ENCODE measurements around the gene SMYD2. TPM values are rescaled to one million over a fixed set of nuclear protein-coding genes. Genes with fewer than 3 reads are reported as not detected.
"Not testable (repeated sequence)": the region's sequence is repeated elsewhere in the genome, so short reads cannot be mapped to it uniquely, and the experiment has no call there.

Gene SMYD2
- total RNA-seq, 1 experiment from 2014 or later = 38.8 TPM

DNA sequence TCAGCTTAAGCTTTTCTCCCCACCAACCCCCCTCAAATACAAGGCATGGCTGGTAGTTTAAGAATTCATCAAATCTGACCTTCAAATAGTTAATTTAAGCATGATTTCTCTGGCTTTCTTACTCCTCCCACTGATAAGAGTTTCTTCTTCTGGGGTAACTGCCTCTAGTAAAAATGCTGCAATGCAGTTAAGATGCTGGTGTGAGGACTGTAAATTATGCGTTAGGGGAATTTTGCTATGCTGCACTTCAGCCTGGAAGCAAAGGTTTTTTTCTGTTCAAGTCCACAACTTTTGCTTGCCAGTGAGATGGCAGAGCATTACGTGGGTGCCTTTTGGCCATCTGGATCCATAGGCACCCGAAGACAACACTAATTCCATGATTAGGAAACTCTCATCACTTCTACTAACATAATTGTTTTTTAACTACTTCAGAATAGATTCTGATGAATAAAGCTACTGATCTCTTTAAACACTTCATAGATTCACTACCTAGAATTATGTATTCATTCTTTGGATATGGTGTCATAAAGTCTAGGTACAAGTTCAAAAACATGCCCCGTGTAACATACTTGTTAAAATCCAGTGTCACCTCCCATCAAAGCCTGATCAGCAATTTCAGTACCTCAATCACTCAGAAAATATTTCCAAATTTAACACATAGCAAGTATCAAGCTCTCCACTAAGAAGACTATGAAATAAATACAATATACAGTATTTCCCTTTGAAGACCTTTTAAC lies 8.8 kb upstream of the SMYD2 start:
- no peak for DNase-seq (ENCODE audit: low read depth)

DNA sequence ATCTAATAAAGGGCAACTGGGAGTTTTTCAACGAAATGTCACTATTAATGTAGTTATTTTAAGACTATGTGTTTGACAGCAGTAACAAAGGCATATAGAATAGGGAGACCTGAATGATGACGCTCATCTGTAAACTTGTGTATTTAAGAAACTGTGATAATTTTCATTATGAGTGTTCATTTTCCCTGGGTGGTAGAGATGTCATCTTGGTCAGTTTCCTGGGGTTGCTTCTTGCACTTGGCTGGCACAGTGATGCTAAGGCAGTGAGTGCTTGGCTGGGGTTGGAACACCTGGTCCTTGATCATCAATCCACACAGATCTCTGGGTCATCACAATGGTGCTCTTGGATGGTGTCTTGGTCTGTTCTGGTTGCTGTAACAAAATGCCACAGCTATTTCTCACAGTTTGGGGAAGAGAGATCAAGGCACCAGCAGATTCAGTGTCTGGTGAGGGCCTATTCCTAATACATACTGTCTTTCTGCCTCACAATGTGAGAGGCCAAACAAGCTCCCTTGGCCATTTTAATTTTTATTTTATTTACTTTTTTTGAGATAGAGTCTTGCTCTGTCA lies 7.9 kb upstream of the SMYD2 start:
- no peak for DNase-seq (ENCODE audit: low read depth)

DNA sequence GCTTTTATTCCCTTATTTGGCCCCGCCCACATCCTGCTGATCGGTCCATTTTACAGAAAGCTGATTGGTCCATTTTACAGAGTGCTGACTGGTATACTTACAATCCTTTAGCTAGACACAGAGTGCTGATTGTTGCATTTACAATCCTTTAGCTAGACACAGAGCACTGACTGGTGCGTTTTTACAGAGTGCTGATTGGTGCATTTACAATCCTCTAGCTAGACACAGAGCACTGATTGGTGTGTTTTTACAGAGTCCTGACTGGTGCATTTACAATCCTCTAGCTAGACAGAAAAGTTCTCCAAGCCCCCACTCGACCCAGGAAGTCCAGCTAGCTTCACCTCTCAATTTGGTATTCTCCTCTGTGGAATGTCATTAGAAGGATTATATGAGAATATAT lies 5.3 kb upstream of the SMYD2 start:
- DNase-seq (ENCODE audit: low read depth) = not testable (repeated sequence)

DNA sequence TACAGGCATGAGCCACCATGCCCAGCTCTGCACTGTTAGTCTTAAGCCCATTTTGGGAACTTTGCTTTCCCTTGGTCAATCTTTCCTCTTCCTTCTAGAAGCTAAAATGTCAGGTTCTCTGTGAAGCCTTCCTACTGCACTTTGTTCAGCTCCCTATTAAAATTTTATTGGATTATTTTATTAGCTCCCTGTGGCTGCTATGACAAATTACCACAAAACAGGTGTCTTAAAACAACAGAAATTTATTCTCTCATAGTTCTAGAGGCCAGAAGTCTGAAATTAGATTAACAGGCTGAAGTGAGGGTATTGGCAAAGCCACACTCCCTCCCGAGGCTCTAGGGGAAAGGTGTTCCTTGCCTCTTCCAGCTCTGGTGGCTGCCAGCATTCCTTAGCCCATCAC lies 4.2 kb upstream of the SMYD2 start:
- DNase-seq (ENCODE audit: low read depth) = no peak

DNA sequence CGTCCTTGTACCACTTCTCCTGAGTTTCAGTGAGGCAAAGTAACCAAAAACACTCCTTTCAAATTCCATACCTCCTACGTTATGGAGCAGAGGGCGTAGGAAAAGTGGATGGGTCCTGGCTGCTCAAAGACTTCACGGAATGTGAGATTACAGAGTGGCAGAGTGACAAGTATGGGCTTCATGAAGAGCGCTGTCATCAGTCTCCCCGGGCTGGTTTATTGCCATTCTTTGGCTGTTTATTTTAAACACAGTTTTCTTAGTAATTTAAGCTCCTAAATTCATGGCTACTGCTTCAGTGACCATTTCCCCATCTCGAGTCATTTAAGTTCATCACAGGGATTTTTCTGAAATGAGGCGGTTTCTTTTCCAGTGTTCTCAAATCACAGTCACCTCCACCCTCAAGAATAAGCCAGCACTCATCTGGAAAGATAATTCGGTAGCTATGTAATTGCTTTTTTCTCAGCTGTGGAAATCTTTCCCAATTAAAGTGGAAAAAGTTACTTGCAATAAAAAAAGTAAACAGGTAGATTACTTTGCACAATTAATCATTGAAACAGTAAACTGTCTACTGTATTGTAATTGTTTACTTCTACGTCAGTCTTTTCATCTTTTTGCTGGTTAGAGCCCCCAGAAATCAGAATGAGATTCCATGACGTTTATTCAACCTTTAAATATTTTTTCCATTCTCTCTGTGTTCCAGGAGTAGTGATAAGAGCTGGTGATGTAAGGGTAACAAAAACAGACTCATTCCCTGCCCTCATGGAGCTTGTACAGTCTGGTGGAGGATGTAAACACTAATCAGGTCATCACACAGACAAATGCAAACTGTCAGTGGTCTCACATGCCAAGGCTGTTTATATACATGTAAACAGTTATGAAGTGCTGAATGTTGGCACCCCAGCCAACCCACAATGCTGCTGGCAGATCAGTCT lies 3.0 kb upstream of the SMYD2 start:
- DNase-seq (ENCODE audit: low read depth) = no peak

DNA sequence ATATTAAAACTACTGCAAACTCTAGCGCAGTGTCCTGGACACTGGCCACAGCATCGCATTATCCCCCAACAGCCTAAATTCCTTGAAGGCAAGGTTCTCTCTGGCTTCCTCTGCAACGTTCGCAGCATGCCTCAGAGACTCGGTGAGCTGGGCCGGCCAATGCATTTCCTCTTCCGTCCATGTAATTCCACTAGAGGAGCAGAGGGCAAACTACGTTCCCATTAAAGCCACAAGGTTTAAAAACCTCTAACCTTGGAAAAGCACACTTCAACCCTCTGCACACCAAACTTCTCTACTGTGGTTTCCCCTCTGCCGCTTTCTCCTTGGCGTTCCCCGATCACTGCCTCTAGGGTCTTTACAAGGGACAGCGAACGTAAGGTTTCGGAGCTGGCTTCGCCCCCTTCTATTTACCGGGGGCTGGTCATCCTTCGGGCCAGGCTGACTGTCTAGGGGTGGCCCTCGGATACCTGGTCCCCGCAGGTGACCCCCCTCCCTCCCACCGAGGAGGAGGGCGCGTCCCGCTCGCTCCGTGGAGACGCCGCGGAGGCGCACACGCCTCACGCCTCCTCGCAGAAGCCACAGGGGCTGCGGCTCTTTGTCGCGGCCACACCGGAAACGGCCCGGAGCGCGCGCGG lies 456 bp upstream of the SMYD2 start:
- DNase-seq (ENCODE audit: low read depth) = peak; percentile 55

DNA sequence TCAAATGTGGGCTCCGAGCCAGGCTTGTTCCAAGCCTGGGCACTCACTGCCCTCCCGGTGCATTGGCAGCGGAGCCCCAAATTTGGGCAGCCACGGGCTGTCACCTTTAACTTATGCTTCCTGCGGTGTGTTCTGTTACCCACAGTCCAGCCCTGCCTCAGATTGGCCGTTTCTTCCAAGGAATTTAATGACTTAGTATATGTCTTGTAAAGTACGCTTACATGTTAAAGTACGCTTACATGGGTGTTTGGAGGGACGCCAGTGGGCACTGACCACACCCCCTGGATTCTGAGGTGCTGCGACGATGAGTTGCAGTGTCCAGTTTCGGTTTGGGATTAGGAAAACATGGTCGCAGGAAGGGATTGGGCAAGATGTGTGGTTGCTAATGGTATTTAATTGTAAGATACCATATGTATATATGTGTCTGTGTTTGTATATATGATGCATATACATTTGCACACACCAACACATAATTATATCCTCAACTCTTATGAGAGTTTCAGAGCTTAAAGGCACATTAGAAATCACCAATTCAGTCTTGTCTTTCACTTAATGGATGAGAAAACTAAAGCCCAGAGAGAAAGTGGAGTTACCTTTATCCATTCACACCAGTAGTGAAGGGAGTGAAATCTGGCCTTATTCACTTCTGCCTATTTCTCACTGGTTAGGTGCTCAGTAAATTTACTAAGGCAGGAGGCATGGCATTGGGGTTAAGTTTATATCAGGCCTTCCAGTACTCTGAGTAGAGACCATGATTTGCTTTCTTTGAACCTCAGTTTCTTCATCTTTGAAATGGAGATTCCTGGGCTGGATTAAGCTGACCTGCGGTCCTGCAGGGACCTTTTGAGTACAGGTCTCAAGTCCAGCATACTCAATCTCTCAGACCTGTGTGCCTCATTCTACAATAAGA lies 1.0 kb downstream of the SMYD2 start:
- peak; percentile 78 for DNase-seq (ENCODE audit: low read depth)

DNA sequence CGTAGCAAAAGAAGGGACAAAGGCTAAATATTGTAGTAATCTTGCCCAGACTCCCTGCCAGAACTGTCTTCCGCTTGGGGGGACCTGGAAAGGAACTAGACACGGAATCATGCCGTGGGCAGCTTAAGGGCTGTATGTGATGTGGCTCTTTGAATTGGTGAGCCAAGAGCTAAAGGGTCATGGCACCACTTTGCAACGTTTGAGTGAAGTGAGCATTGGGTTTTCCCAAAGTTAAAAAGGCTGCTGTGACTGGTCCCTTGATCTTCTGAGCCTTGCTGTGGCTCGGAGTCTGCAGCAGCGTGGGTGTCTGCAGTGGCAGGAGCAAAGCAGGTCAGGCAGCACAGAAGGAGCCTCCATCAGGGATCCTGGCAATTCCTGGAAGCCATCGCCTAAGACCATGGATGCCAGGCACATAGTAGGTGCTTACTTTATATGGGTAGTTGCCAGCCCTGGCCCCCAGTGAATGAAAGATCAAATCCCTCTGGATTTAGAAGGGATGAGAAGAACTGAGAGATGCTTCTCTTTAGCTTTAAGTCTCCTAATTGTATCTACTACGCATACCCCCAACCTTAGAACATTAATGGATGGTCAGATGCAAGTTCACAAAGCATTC lies 1.8 kb downstream of the SMYD2 start:
- DNase-seq (ENCODE audit: low read depth) = no peak

DNA sequence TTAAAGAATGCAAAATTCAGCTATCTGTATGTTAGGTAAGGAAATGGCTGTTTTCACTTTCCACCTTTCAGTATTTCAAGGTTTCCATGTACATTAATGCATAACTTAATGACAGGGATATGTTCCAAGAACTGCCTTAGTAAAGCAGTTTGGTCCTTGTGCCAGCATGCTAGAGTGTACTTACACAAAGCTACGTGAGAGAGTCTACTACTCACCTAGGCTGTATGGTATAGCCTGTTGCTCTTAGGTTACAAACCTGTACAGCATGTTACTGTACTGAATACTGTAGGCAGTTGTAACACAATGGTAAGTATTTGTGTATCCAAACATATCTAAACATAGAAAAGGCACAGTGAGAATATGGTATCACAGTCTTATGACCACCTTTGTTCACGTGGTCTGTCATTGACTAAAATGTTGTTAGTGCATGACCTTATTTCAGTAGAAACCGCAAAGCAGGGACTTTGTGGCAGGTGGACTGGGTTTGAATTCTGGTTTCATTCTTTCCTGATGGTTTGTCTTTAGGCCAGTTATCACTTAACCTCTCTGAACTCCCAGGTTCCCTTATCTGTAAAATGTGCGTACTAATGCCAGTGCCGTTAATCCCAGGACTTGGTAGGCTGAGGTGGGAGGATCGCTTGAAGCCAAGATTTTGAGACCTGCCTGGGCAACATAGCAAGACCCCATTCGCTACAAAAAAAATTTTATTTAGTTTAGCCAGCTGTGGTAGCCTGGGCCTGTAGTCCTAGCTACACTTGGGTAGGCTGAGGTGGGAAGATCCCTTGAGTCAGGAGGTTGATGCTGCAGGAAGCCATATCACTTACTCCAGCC lies 4.9 kb downstream of the SMYD2 start:
- DNase-seq (ENCODE audit: low read depth) = no peak

DNA sequence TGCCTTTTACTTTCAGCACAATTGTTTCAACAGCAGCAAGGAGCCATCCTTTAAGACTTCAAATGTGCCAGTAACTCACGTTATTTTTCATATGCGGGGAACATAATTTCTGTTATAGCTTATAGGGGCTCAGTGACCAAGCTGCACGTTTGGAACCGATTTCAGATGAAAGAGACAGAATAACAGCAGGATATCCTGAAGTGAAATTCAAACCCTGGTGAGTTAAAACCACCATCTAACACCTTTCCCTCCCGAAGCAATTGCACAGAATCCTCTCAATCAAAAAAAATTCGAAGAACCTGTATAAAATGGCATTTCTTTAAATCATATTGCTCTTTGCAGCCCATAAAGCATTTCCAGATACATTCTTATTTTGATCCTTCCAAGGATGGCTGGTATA lies 6.9 kb downstream of the SMYD2 start:
- DNase-seq (ENCODE audit: low read depth) = no peak

DNA sequence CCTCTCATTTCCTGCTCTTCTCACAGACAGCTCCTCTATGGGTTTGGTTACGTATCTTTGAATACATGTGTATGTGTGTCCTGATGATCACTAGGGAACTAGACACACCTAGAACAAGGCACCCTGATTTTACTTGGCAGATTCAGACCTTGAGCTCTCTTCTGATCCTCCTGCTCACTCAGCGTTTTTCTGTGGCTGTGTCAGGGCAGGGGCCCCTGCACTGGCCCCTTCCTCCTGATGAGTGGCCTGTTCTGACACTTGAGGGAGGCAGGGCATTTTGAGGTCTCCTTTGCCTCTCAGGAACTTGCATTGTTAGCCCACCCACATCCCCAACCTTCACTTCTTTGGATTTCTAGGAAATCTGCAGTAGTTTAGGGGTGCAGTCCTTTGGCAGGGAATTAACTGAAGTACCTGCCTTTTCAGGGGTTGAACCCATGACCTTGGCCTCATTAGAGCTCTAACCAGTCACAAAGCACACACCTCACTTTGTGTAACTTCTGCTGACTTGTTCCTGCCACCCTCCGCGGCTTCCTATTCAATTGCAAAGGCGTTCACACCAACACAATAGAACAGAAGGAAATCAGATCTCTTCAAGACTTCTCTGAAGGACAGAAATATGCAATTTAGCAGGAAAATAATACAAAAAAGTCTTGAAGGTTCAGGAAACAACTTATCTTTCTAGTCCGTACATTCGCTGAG lies 8.8 kb downstream of the SMYD2 start:
- DNase-seq (ENCODE audit: low read depth) = no peak

DNA sequence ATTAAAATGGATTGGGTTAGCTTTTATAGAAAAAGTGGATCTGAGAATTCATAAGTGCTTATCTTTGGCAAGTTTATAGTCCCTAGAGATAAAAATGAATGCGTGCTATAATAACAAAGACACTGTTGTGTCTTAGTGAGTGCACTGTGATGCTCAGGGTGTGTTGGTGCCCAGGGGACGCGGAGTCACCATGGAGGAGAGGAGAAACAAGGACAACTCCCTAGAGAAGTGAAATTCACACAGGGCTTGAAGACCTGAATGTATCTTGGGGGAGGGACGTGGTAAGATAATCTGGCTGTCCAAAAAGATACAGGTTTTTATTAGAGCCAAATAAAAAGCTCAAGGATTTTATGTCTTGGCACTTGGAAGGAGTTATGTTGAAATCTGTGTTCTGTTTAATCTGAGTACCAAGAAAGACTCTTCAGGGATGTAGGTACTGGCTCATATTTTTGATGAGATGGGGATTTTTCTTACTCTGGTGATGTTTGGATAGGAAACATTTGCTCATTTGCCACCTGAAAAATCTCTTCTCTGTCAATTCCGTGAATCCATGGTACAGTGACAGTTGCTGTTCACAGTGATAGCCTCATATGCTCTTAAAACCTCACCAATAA lies 9.6 kb downstream of the SMYD2 start:
- DNase-seq (ENCODE audit: low read depth) = no peak

DNA sequence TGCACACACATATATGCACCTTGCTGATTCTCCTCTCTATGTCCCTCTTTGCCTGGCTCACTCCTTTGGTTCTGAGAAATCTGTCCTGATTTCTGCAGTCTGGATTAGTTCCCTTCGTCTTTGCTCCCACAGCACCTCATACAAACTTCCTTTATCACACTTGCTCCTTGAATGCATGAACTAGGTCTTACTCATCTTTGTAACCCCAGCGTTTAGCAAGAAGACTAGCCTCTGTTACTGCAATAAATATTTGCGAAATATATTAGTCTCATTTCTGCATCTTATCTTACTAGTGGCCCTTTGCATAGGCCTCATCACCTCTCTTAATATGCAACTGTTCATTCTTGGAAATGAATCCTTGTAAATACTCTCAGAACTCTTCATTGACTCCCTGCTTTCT lies 11.4 kb downstream of the SMYD2 start:
- no peak for DNase-seq (ENCODE audit: low read depth)

DNA sequence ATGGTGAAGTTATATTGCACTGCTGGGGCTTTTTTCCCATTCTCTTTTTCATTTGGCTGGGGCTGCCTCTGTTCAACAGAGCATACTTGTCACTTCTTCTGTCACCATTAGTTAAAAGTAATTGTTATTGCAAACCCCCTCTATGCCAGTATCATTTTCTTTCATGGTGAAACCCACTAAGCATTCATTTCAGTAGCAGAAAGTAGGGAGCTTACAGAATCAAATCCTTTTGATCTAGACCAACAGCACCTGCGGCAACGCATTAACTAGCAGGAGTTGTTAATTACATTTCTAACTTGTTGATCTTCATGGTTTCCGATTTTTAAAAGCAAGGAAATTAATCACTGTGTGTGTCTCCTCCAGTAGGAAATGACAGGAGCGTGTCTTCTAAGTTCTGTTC lies 15.0 kb downstream of the SMYD2 start:
- DNase-seq (ENCODE audit: low read depth) = no peak

DNA sequence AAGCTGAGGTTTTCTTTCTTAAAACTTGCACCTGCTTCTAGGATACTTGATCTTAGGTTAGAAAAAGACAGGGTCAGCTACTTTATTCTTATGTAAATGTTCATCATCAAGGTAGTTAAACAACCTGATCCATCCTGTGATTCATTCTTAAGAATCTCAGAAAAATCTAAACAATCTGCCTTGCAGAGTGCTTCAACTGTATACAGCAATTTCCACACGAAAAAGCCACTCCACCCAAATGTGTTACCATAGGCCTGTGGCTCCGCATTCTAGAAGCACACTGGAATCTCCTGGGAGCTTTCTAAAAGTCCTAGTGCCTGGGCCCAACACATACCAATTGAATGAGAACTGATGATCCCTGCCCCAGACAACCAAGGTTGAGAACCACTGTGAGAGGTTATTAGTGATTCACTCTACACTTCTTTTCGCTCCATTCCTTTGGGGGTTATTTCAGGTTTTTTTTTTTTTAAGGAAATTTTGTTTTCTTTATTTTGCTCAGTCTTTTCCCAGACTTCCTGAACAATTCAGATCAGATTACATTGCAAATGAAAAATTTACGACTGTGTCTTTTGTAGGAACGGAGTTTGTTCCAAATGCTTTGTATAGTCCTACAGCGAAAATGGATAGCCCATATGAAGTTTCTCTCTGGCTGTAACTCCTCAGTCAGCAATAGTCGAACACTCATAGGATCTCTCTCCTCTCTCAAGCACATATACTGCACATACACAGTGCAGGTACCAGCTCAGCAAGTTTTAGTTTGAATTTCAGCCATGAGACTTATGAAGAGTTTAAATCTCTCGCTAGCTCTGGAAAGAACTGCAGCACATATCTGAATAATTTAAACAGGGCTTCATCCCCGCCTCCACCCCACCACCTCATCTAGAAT lies 16.1 kb downstream of the SMYD2 start:
- DNase-seq (ENCODE audit: low read depth) = peak; percentile 60

DNA sequence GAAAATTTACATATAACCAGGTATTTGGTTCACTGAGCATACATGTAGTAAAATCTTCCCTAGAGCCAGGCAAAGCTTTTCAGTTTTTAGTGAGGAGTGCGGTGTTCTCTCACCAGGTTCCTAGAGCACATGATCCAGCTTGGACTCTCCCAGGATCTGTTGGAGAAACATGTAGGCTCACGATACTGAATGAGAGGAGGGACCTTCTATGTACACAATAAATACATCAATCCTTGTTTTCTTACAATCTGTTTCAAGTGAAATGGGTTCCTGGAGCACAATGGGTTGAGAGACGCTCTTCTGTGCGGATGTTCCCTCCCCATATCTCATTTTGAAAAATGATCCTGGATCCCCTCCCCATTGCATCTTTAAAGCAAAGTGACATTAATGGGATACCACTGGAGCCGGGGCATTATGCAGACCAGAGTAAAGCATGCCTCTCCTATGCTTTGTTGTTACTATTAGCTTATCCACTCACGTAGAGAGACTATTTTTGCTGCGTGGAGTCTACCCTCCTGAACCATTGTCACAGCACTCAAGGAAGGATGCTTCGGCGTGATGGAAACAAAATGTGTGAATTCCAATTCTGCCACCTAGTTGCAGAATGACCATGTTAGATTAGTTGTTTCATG lies 19.3 kb downstream of the SMYD2 start:
- DNase-seq (ENCODE audit: low read depth) = no peak

DNA sequence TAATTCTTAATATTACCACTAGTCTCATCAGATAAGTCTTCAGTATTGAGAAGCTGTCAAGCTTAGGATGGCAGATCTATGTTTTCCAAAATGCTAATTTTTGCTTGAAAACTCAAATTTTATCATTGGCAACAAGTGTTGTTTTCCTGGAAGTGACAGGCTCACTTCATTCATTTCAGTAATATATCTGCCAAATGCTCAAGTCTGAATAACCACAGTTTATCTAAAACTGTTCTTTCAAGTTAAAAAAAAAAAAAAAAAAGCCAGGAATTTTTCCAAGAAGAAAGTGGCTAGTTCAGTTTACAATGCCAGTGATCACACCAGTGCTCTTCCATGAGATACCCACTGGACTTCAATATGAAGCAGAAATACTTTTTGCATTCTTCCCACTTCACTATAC lies 20.6 kb downstream of the SMYD2 start:
- no peak for DNase-seq (ENCODE audit: low read depth)
